HG03045 (cell line): ENCODE results near the gene FTMT.
"Not testable (repeated sequence)": the region's sequence is repeated elsewhere in the genome, so short reads cannot be mapped to it uniquely, and the experiment has no call there.

ENCODE experiments used
- ATAC-seq: cut with Tn5 transposase; IDR thresholded peaks from one replicate; pipeline ENCODE4 v1.9.1; 2021; ENCODE audit warnings: mild to moderate bottlenecking, moderate library complexity; ENCODE audit not compliant: unreplicated experiment

FTMT gene

GRCh38 chr5:121851643-121852574, at the start of gene FTMT:
TSS of gene FTMT (plus strand) at chr5:121851882. CDS start at chr5:121851964, 82 bp downstream.
- no peak for ATAC-seq

DNA sequence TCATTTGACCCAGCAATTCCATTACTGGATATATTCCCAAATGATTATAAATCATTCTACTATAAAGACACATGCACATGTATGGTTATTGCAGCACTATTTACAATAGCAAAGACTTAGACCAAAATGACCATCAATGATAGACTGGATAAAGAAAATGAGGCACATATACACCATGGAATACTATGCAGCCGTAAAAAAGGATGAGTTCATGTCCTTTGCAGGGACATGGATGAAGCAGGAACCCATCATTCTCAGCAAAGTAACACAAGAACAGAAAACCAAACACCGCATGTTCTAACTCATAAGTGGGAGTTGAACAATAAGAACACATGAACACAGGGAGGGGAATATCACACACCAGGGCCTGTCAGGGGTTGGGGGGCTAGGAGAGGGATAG, 46.4 kb upstream of the FTMT start:
- ATAC-seq: not testable (repeated sequence)

DNA sequence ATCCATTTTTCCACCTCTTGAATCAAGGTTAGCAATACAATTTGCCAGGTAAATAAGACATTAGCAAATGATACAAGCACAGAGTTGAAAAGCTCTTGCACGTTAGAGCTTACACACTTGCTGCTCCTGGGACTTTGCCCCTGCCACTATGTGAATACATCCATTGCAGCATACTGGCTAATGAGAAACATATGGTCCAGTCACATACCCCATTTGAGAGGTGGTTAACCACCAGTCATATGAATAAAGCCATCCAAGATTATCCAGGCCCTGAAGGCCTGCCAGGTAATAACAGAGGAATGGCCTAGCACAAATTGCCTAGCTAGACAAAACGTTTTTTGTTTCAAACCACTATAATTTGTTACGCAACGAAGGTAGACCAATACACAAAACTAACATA, 45.8 kb upstream of the FTMT start:
- ATAC-seq: no peak

DNA sequence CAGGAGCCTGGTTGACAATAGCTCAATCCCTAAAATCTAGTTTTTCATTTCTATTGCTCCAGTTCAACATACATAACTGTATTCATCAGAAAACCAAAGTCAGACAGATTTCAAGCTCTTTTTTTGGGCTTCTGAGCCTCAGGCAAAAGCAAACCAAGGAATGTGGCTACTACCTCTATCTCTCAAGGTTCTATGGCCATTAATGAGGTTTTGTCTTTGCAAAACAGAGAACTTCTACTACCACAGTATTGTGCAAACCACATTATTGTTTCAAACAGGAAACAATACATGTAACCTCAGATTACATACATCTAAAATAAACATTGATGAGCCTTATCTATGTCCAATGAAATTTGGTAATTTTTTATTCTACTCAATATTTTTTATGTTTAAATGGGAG, 35.5 kb upstream of the FTMT start:
- ATAC-seq: no peak

DNA sequence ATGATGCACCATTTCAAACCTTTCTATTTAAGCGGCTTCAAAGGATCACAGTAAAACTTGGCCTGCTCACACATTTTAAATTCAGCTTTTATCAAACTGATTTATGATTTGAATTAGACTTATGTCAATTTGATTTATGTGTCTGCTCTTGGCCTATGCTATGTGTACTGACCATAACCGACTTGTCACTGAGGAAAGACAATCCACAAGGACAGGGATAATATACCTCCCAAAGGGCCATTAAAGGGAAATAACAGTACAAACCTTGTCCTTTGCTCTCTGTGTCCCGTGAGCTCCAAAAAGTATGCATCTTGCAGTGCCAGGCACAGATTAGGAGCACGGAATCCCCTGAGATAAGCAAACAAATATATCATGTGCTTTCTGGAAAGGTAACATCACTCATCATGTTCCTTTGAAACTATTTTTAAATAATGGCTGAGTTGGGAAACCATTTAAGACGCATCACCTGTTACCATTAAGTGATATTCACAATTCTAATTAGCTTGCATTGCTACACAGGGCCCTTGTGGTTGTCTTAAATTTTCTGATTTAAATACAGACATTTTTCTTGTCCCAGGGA, 31.9 kb upstream of the FTMT start:
- ATAC-seq: no peak

- ATAC-seq: no peak
Observed at GRCh38 chr5:121833617-121834016, 18.1 kb upstream of the FTMT start.

DNA sequence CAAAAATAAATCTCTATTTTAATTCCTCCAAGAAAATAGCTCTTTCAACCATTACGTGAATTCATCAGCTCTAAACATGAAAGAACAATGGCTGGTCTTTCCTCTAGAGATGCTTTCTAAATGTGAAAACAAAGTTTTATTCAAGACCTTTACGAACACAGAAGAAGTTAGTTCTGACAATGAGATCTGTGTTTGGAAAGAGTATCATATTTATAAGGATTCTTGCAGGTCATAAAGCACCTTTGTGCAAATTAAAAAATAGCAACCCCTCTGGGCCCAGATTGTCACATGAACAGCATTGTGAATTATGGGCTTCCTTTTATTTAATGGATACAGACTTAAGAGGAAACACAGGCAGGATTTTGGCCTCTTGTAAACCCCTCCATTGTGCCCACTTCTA, 17.7 kb upstream of the FTMT start:
- ATAC-seq: no peak

- no peak for ATAC-seq
Observed at GRCh38 chr5:121841892-121842291, 9.8 kb upstream of the FTMT start.

DNA sequence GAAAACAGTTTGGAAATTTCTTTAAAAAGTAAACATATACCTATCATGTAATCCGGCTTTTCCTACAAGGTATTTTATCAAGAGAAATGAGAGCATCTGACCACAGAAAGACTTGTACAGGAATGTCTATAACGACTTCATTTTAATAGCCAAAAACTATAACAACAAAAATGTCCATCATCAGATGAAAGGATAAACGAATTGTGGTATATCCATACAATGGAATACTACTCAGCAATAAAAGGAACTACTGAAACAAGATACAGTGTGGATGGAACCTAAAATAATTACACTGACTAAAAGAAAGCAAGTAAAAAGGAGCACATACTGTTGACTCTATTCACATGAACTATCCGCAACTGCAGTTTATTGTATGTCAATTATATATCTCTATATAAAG, 1.4 kb upstream of the FTMT start:
- ATAC-seq: no peak

GRCh38 chr5:121853850-121854249, 2.2 kb downstream of the FTMT start:
- no peak for ATAC-seq

DNA sequence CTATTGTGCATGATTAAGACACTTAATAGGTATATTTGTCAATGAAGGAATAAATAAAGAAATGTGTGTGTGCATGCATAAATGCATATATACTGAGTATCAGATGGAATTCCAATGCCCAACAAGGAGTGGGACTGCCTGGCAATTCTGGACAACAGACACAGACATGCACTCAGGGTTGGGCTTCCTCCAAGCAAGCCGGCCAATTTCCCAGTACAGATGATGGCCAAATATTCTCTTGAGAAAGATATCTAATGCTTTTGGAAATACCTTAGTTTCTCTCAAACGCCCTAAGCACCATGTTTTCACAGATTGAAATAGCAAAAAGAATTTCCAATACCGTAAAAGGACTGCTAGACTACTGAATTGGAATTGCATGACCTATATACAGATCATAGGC, 11.1 kb downstream of the FTMT start:
- no peak for ATAC-seq

DNA sequence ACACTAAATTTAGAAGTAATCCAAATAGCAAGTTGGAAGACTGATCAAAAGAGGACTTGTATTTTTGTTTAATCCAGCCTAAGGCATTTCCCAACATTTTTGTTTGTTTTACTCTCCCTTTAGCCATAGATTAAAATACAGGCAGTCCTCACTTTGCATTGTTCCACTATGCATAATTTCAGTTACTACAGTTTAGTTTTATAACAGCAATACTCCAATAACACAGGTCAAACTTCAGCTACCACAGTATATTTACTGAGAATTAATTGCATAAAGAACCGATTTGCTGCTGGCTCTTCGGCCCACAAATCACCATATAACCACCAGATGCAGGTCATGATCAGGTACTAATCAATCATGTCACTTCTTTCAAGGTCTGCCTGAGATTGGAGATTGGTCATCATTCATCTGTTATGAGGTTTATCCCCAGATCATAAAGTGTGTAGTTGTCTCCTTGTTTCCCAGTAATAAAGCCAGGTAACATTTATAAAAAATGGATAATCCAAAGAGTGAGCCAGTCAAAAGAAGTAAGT, 12.1 kb downstream of the FTMT start:
- no peak for ATAC-seq

DNA sequence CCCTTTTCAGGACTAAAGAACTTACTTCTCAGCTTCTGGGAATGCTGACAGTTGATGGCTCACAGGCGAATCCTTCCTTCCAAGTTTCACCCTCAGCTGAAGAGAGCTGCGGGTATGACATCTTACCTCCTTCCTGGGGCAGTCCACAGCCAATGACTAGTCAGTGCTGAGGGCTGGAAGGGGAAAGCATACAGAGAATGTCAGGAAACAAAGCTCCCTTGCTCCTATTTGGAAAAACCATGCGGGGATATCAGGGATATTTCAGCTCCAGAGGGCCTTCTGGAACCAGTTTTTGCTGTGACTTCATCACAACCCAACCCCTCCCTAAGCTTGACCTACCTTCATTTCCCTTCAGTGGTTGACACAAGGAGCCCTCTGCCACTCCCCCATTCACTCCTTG, 15.7 kb downstream of the FTMT start:
- no peak for ATAC-seq

DNA sequence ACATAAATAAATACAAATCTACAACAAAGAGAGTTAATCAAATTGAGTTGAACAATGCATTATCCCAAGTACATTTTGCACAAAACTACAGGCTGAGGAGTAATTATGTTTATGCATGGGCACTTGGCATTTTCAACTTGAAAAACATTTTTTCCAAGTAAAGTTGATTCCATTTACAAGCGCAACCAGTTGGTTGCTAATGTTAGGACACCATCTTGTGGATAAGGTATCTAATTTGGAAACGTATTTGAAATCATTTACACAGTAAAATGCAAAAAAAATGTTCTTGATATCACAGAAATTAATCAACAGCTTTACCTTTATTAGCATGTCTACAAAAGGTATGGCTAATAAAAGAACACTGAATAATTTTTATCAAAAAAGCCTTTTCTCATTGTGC, 18.8 kb downstream of the FTMT start:
- no peak for ATAC-seq

DNA sequence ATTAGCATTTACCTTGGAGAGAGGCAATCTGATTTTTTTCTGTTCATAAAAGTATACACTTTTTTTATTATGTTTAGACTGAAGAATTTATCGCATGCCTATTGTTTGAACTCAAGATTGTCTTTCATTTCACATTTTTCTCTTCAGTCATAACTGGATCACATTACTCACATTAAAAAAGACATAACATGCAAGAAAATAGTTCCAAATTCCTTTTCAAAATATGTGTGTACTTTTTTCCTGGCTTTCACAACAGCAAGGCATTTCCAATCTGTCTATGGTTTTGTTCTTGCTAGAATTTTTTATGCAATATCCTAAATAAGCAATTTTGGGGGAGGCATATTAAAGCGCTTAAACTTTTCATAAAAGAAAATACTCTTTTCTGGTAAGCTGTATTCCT, 21.2 kb downstream of the FTMT start:
- ATAC-seq: no peak

DNA sequence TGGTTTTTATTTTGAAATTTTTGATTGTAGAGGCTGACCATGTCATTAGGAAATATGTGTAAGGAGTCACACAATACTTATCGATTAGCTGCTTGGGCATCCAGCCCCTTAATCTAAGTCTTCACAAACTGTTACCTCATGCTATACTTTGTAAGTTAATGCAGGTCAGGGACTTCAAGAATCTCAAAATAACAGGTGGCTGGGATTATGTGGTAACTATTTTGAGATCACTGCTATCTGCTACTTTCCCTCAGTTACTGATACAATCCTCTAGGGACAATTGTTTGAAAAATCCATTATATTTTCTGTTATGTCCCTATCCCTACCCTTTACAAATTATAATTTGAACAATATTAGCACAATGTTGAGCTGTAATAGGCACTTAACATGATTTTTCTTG, 21.7 kb downstream of the FTMT start:
- ATAC-seq: no peak

DNA sequence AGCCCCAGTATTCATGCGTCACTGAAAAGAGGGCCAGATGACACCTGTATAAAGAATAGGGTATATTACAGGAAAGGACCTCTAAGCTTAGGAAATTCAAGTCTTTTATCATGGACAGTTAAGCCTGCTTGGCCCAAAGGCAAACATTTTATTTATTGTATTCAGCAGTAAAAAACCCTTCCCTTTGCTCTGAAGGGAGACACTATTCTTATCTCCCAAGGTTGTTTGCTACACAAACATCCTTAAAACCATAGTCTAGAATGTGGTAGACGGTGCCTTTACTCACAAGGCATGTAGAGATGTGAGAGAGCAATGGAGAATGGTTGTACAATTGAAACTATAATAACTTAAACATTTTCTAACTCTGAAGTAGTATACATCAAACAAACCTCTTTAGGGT, 33.9 kb downstream of the FTMT start:
- no peak for ATAC-seq

- ATAC-seq: no peak
Observed at GRCh38 chr5:121887727-121888126, 36.0 kb downstream of the FTMT start.

- no peak for ATAC-seq
Observed at GRCh38 chr5:121890297-121890858, 38.7 kb downstream of the FTMT start.

- no peak for ATAC-seq
Observed at GRCh38 chr5:121897341-121897740, 45.7 kb downstream of the FTMT start.

DNA sequence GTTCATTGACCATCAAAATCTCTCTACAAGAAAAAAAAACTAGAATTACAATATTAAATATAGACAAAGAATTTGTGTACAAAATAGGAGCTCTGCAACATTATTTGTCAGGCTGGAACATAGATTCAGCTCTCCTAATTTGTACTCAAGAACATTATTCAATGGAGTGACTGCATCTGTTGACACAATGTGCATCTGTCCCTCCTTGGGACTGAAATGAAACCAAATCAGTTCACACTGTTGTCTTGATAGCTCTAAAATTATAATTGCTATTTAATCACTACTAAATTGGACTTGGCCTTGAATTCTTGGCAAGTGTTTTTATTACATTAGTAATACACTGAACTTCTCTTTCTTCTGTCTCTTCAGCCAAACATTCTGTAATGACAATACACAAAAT, 47.7 kb downstream of the FTMT start:
- ATAC-seq: no peak
